Neuronal stem cell (in vitro differentiated cells): ENCODE results near the gene OR4D2.

ENCODE experiments used
- DNase-seq: peaks from one replicate; pipeline ENCODE4 v3.0.0-alpha.2; 2013; ENCODE audit warnings: low spot score
- H2AFZ ChIP-seq: one replicate; pipeline ENCODE4 v1.6.1; 2013; ENCODE audit warnings: mild to moderate bottlenecking, low read length, inconsistent platforms
- H2AK5ac ChIP-seq: 2 replicates; pipeline ENCODE4 v1.6.1; 2013; ENCODE audit warnings: low read depth, mild to moderate bottlenecking, inconsistent platforms, low read length, moderate library complexity, mixed read lengths
- H2BK120ac ChIP-seq: 2 replicates; pipeline ENCODE4 v1.6.1; 2013; ENCODE audit warnings: low read depth, mild to moderate bottlenecking, inconsistent platforms, low read length, moderate library complexity, mixed read lengths
- H2BK12ac ChIP-seq: one replicate; pipeline ENCODE4 v1.6.1; 2013; ENCODE audit warnings: low read length, inconsistent platforms
- H2BK15ac ChIP-seq: 2 replicates; pipeline ENCODE4 v1.6.1; 2013; ENCODE audit warnings: mild to moderate bottlenecking, low read length, inconsistent platforms, mixed read lengths
- H2BK5ac ChIP-seq: one replicate; pipeline ENCODE4 v1.6.1; 2013; ENCODE audit warnings: inconsistent platforms, mild to moderate bottlenecking, low read length, moderate library complexity
- H3K14ac ChIP-seq: one replicate; pipeline ENCODE4 v1.6.1; 2013; ENCODE audit warnings: low read length, inconsistent platforms
- H3K18ac ChIP-seq: 2 replicates; pipeline ENCODE4 v1.6.1; 2013; ENCODE audit warnings: low read length, inconsistent platforms
- H3K23ac ChIP-seq: 2 replicates; pipeline ENCODE4 v1.6.1; 2013; ENCODE audit warnings: low read depth, mild to moderate bottlenecking, mixed read lengths, low read length, inconsistent platforms; ENCODE audit not compliant: poor library complexity
- H3K27ac ChIP-seq: replicated peaks from 3 replicates; pipeline ENCODE4 v1.5.1; 2013; ENCODE audit warnings: low read length, inconsistent platforms
- H3K27me3 ChIP-seq, 3 experiments: 2 replicates each; pipeline ENCODE4 v1.6.1; 2013; ENCODE audit warnings: low read length in 3 of 3, mild to moderate bottlenecking in 2 of 3, inconsistent platforms in 1 of 3, low read depth in 1 of 3, mixed read lengths in 1 of 3, moderate library complexity in 1 of 3; ENCODE audit not compliant: control insufficient read depth in 3 of 3, insufficient read depth in 3 of 3
- H3K36me3 ChIP-seq, 2 donors: replicated peaks in 1 of 2; 2 replicates each; pipeline ENCODE4 v1.6.1; 2013; ENCODE audit warnings: low read length in 2 of 2; ENCODE audit not compliant: control insufficient read depth in 2 of 2, insufficient read depth in 2 of 2
- H3K4ac ChIP-seq: 2 replicates; pipeline ENCODE4 v1.6.1; 2013; ENCODE audit warnings: inconsistent platforms, mild to moderate bottlenecking, low read length, moderate library complexity
- H3K4me1 ChIP-seq, 2 donors: 1 replicate in 1 of 2; 2 replicates in 1 of 2; pipeline ENCODE4 v1.6.1; 2013; ENCODE audit warnings: low read length in 2 of 2, low read depth in 1 of 2; ENCODE audit not compliant: control insufficient read depth in 2 of 2, insufficient read depth in 1 of 2
- H3K4me2 ChIP-seq: one replicate; pipeline ENCODE4 v1.6.1; 2013; ENCODE audit warnings: mild to moderate bottlenecking, low read length, inconsistent platforms; ENCODE audit not compliant: insufficient read depth, poor library complexity, severe bottlenecking
- H3K4me3 ChIP-seq, 2 donors: 2 replicates each; pipeline ENCODE4 v1.5.1; 2013; ENCODE audit warnings: low read length in 2 of 2, mild to moderate bottlenecking in 2 of 2, inconsistent platforms in 1 of 2, moderate library complexity in 1 of 2
- H3K79me1 ChIP-seq: one replicate; pipeline ENCODE4 v1.6.1; 2013; ENCODE audit warnings: low read depth, mild to moderate bottlenecking, inconsistent platforms, low read length, moderate library complexity
- H3K9ac ChIP-seq: one replicate; pipeline ENCODE4 v1.6.1; 2013; ENCODE audit warnings: mild to moderate bottlenecking, low read depth, low read length, inconsistent platforms; ENCODE audit not compliant: poor library complexity
- H3K9me3 ChIP-seq, 2 donors: replicated peaks in 1 of 2; 2 replicates each; pipeline versions ENCODE3 to v1.6.1; 2013; ENCODE audit warnings: low read length in 2 of 2, mild to moderate bottlenecking in 2 of 2, inconsistent platforms in 1 of 2, low read depth in 1 of 2, mixed read lengths in 1 of 2, moderate library complexity in 1 of 2; ENCODE audit not compliant: control insufficient read depth in 2 of 2, insufficient read depth in 1 of 2
- H4K8ac ChIP-seq: one replicate; pipeline ENCODE4 v1.6.1; 2013; ENCODE audit warnings: low read depth, mild to moderate bottlenecking, inconsistent platforms, low read length, moderate library complexity
- H4K91ac ChIP-seq: one replicate; pipeline ENCODE4 v1.6.1; 2013; ENCODE audit warnings: low read length, low read depth, mild to moderate bottlenecking, inconsistent platforms; ENCODE audit not compliant: poor library complexity
- WGBS, 2 donors: extraction: QIAGEN DNeasy Blood & Tissue Kit; methylation state at CpG; one replicate each; pipeline ENCODE4 v1.1.7; 2013; ENCODE audit warnings: missing lambda C conversion rate in 2 of 2, mixed read lengths in 1 of 2; ENCODE audit not compliant: insufficient read length in 2 of 2, insufficient replicate concordance in 1 of 2; ENCODE audit errors: extremely low coverage in 2 of 2; 5-methylcytosine and 5-hydroxymethylcytosine counted together

OR4D2 gene

DNA sequence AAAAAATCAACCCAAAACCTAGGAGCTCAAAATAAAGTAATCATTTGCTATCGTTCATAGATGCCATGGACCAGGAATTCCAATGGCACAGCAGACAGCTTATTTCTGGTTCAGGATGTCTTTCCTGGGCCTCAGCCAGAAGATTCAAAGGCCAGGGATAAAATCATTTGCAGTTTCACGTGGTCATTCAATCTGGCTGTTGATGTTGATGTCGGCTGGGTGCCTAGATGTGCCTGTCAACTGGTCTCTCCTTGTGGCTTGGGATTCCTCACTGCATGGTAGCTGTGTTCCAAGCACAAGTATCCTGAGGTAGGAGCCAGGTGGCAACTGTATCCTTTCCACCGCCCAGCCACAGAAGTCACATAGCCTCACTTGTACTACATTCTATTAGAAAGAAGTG, 15.0 kb downstream of the OR4D2 start:
- H2BK12ac ChIP-seq: no peak overlapping the region
- no peak overlapping the region for H3K4me2 ChIP-seq
- H3K27me3 ChIP-seq: peaks cover 0 to 32% (median 0%) of the 10 kb centered on the region in 3 experiments
- no peaks in the 10 kb centered on the region for H3K9me3 ChIP-seq
- H3K23ac ChIP-seq: no peak overlapping the region
- H2AK5ac ChIP-seq: no peak overlapping the region
- no peak overlapping the region for H2BK5ac ChIP-seq
- no peak overlapping the region for H2BK15ac ChIP-seq
- H3K79me1 ChIP-seq: peaks cover 2% of the 10 kb centered on the region
- no peak overlapping the region for H3K27ac ChIP-seq
- H4K8ac ChIP-seq: no peak overlapping the region
- no CpG with 5 or more reads among the region's 4 CpGs for WGBS, 2 donors
- no peak overlapping the region for H4K91ac ChIP-seq
- no peak for DNase-seq
- no peak overlapping the region for H3K4ac ChIP-seq
- no peak overlapping the region for H3K14ac ChIP-seq
- no peak overlapping the region for H3K9ac ChIP-seq
- no peak overlapping the region for H3K4me3 ChIP-seq
- H3K18ac ChIP-seq: no peak overlapping the region
- no peaks in the 10 kb centered on the region for H3K36me3 ChIP-seq
- H2BK120ac ChIP-seq: no peak overlapping the region
- H2AFZ ChIP-seq: no peak overlapping the region
- H3K4me1 ChIP-seq: peaks cover 0 to 6% of the 10 kb centered on the region in 2 donors

- peaks cover 0 to 42% (median 0%) of the 10 kb centered on the region in 3 experiments for H3K27me3 ChIP-seq
- no CpG with 5 or more reads among the region's 4 CpGs for WGBS, 2 donors
These were observed 16.7 kb downstream of the OR4D2 start for GRCh38 chr17:58183514-58183913.

DNA sequence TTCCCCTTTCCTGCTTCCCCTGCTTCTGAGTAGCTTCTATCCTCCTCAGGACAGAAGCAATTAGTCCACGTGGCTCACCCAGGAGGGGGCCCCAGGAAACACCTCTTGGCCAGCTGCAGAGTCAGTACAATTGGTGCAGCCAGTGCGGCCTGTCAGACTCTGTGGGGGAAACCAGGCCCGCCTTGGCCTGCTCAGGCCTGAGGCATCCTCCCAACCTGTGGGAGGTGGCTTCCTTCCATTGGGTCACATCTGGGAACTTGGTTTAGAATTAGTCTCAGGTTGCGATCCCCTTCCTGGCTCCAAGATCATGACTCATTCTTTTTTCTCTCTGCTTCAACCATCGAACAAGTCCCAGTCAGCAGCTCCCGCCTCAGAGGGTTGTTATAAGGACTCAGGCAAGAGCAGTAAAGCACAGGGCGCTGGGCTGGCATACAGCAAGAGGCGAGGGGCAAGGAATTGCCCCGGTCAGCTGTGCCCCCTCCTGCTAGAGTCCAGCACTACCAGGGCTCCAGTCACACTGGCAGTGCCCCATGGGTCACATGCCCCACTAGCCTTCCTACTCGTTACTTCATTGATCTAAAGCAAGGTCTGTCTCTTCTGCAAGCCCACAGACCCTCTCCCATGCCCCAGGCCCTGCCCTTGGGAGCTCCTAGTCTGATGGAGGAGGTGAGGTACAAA, 17.7 kb downstream of the OR4D2 start:
- Histone ChIP-seq H2AK5ac (no peak overlapping the region), H3K36me3 (no peaks in the 10 kb centered on the region), H2BK5ac (peak overlapping the region; percentile 39), H4K91ac (no peak overlapping the region), H3K4me3 (no peak overlapping the region), H3K4ac (no peak overlapping the region), H3K27ac (no peak overlapping the region), H3K4me1 (peaks cover 0 to 6% of the 10 kb centered on the region in 2 donors), H2BK12ac (no peak overlapping the region), H3K9me3 (no peaks in the 10 kb centered on the region), H2BK15ac (no peak overlapping the region), H3K4me2 (no peak overlapping the region), H4K8ac (no peak overlapping the region), H3K23ac (no peak overlapping the region), H3K27me3 (peaks cover 0 to 42% (median 0%) of the 10 kb centered on the region in 3 experiments), H2AFZ (peak overlapping the region; percentile 60), H3K18ac (peak overlapping the region; percentile 8), H3K14ac (peak overlapping the region; percentile 87), H3K9ac (no peak overlapping the region), H2BK120ac (peak overlapping the region; percentile 29), H3K79me1 (peaks cover 2% of the 10 kb centered on the region)
- WGBS, 2 donors: no CpG with 5 or more reads among the region's 10 CpGs
- DNase-seq: peak; percentile 15

More at GRCh38 chr17:58183514-58183913, 16.7 kb downstream of the OR4D2 start:
- H3K27ac ChIP-seq: no peak overlapping the region
- H2BK120ac ChIP-seq: no peak overlapping the region
- H4K91ac ChIP-seq: no peak overlapping the region
- no peak overlapping the region for H2AK5ac ChIP-seq
- H2BK15ac ChIP-seq: no peak overlapping the region
- no peak overlapping the region for H3K4me2 ChIP-seq
- DNase-seq: no peak
- no peak overlapping the region for H3K9ac ChIP-seq
- peak overlapping the region; percentile 80 for H3K23ac ChIP-seq
- H3K79me1 ChIP-seq: peaks cover 2% of the 10 kb centered on the region
- H3K4me1 ChIP-seq: peaks cover 0 to 6% of the 10 kb centered on the region in 2 donors
- no peak overlapping the region for H2BK12ac ChIP-seq
- no peak overlapping the region for H2AFZ ChIP-seq
- H3K18ac ChIP-seq: no peak overlapping the region
- no peak overlapping the region for H3K4me3 ChIP-seq
- H3K14ac ChIP-seq: no peak overlapping the region
- H4K8ac ChIP-seq: no peak overlapping the region
- H2BK5ac ChIP-seq: no peak overlapping the region
- H3K4ac ChIP-seq: no peak overlapping the region
- no peaks in the 10 kb centered on the region for H3K36me3 ChIP-seq
- H3K9me3 ChIP-seq: no peaks in the 10 kb centered on the region

DNA sequence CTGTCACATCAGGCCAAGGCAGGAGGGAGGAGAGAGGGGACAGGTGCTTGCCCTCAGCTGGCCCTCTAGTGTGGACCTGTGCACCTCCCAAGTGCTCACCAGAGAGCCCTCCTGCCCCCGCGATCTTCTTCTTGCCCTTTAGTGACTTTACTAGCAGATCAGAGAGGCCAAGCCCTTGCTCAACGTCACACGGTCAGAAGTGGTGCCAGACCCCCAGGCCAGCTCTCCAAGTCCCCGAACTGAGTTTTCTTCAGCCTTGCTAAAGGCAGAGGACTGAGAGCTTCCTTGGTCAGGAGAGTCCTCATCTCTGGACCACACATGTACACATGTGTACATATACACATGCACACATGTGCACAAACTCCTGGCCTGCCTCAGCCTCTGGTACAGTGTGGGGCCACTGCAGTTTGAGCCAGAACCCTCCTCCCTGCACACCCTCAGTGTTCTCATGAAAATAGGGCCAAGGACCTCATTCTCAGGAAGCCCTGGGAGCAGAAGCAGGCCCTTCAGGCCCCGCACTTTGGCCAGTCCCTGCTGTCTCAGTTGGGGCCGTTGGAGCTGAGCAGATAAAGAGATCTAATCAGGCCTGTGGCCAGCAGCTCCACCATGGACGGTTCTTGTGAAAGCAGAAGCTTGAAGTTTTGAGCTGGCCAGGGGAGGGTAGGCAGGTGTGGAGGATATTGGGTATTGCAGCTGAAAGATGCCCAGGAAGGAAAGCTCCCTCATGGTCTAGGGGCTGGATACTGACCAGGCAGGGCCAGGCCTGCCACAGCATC, 18.4 kb downstream of the OR4D2 start:
- H3K36me3 ChIP-seq: no peaks in the 10 kb centered on the region
- H2AK5ac ChIP-seq: no peak overlapping the region
- peak overlapping the region; percentile 87 for H3K14ac ChIP-seq
- H3K18ac ChIP-seq: no peak overlapping the region
- H2BK15ac ChIP-seq: no peak overlapping the region
- H2BK120ac ChIP-seq: no peak overlapping the region
- whole genome bisulfite sequencing, 2 donors: no CpG with 5 or more reads among the region's 8 CpGs
- no peaks in the 10 kb centered on the region for H3K9me3 ChIP-seq
- no peak overlapping the region for H3K27ac ChIP-seq
- no peak overlapping the region for H3K9ac ChIP-seq
- H2BK12ac ChIP-seq: no peak overlapping the region
- no peak for DNase-seq
- H3K4ac ChIP-seq: no peak overlapping the region
- peaks cover 2% of the 10 kb centered on the region for H3K79me1 ChIP-seq
- H2BK5ac ChIP-seq: no peak overlapping the region
- H3K23ac ChIP-seq: peak overlapping the region; percentile 86
- H3K4me2 ChIP-seq: no peak overlapping the region
- H3K27me3 ChIP-seq: peaks cover 0 to 37% (median 0%) of the 10 kb centered on the region in 3 experiments
- no peak overlapping the region for H4K91ac ChIP-seq
- no peak overlapping the region for H2AFZ ChIP-seq
- no peak overlapping the region for H4K8ac ChIP-seq
- peaks cover 0 to 6% of the 10 kb centered on the region in 2 donors for H3K4me1 ChIP-seq
- no peak overlapping the region for H3K4me3 ChIP-seq
